DOHH2 (cell line): ENCODE data around the gene ADK.

Source experiments
- H3F3A ChIP-seq: fragments of 200-600 bp; sonication (generic), shearing (Covaris generic); 2 replicates; pipeline ENCODE4 v1.6.0; 2016; ENCODE audit warnings: antibody characterized with exemption, mild to moderate bottlenecking; ENCODE audit not compliant: control insufficient read depth, insufficient read depth
- H3K27ac ChIP-seq: fragments of 200-600 bp; sonication (generic); 2 replicates; pipeline ENCODE4 v1.5.1; 2014; ENCODE audit warnings: low read depth, mild to moderate bottlenecking, low read length, moderate library complexity
- H3K27me3 ChIP-seq: fragments of 200-600 bp; sonication (generic); 2 replicates; pipeline ENCODE4 v1.6.1; 2014; ENCODE audit warnings: mild to moderate bottlenecking, low read length, mixed read lengths; ENCODE audit not compliant: control insufficient read depth
- H3K36me3 ChIP-seq: fragments of 200-600 bp; sonication (generic); 2 replicates; pipeline ENCODE4 v1.6.1; 2014; ENCODE audit warnings: mild to moderate bottlenecking, low read length, moderate library complexity, mixed read lengths; ENCODE audit not compliant: control insufficient read depth
- H3K4me1 ChIP-seq: fragments of 200-600 bp; sonication (generic); 2 replicates; pipeline ENCODE4 v1.6.1; 2014; ENCODE audit warnings: mild to moderate bottlenecking, low read length, mixed read lengths; ENCODE audit not compliant: control insufficient read depth
- H3K4me2 ChIP-seq: fragments of 200-600 bp; sonication (generic); 2 replicates; pipeline ENCODE4 v1.6.0; 2014; ENCODE audit warnings: mild to moderate bottlenecking, low read length, moderate library complexity
- H3K4me3 ChIP-seq: fragments of 200-600 bp; sonication (generic); 2 replicates; pipeline ENCODE4 v1.5.1; 2014; ENCODE audit warnings: mild to moderate bottlenecking, low read length, mixed read lengths
- H3K79me2 ChIP-seq: fragments of 200-600 bp; sonication (generic); 2 replicates; pipeline ENCODE4 v1.6.1; 2014; ENCODE audit warnings: mild to moderate bottlenecking, low read length, mixed read lengths; ENCODE audit not compliant: control insufficient read depth
- H3K9me2 ChIP-seq: fragments of 200-600 bp; sonication (generic); replicated peaks from 2 replicates; pipeline ENCODE4 v1.6.1; 2014; ENCODE audit warnings: mild to moderate bottlenecking, low read length, mixed read lengths; ENCODE audit not compliant: control insufficient read depth
- H3K9me3 ChIP-seq: fragments of 200-600 bp; sonication (generic); 2 replicates; pipeline ENCODE4 v1.6.1; 2014; ENCODE audit warnings: antibody characterized with exemption, low read length, mixed read lengths; ENCODE audit not compliant: control insufficient read depth, insufficient read depth
- H4K20me1 ChIP-seq: fragments of 200-600 bp; sonication (generic); 2 replicates; pipeline ENCODE4 v1.6.0; 2014; ENCODE audit warnings: low read depth, mild to moderate bottlenecking, antibody characterized with exemption, low read length, moderate library complexity; ENCODE audit not compliant: control insufficient read depth, insufficient read depth
- CTCF ChIP-seq: fragments of 200-600 bp; sonication (generic); IDR thresholded peaks from one replicate; pipeline ENCODE4 v1.5.1; 2014; ENCODE audit warnings: antibody characterized with exemption, mild to moderate bottlenecking, low read depth, low read length; ENCODE audit not compliant: poor library complexity, severe bottlenecking
- EZH2phosphoT487 ChIP-seq: fragments of 200-600 bp; sonication (generic); IDR thresholded peaks from 2 replicates; pipeline ENCODE4 v1.6.1; 2017; ENCODE audit warnings: borderline replicate concordance, mild to moderate bottlenecking, antibody characterized with exemption, low read length, moderate library complexity, mixed read lengths

The ADK gene

GRCh38 chr10:74746813-74747212 lies 595.8 kb downstream of the ADK start:
- Histone ChIP-seq H3K9me3 (no peaks in the 10 kb centered on the region), H3K27me3 (no peaks in the 10 kb centered on the region), H3K4me1 (no peaks in the 10 kb centered on the region), H3K9me2 (no peaks in the 10 kb centered on the region), H3K79me2 (no peaks in the 10 kb centered on the region), H3K27ac (no peak overlapping the region), H3K4me2 (no peak overlapping the region), H4K20me1 (no peaks in the 10 kb centered on the region), H3F3A (no peaks in the 10 kb centered on the region), H3K36me3 (no peaks in the 10 kb centered on the region), H3K4me3 (no peak overlapping the region)
- no peak for TF ChIP-seq CTCF
- TF ChIP-seq EZH2phosphoT487: no peak

GRCh38 chr10:74748468-74749031 lies 597.5 kb downstream of the ADK start:
- Histone ChIP-seq H3K36me3 (no peaks in the 10 kb centered on the region), H3K9me2 (no peaks in the 10 kb centered on the region), H3K4me1 (no peaks in the 10 kb centered on the region), H3F3A (no peaks in the 10 kb centered on the region), H4K20me1 (no peaks in the 10 kb centered on the region), H3K4me3 (no peak overlapping the region), H3K27ac (no peak overlapping the region), H3K27me3 (no peaks in the 10 kb centered on the region), H3K4me2 (no peak overlapping the region), H3K9me3 (no peaks in the 10 kb centered on the region), H3K79me2 (no peaks in the 10 kb centered on the region)
- TF ChIP-seq CTCF (no peak), EZH2phosphoT487 (no peak)

- Histone ChIP-seq H3K4me3 (no peak overlapping the region), H3K4me1 (no peaks in the 10 kb centered on the region), H3K4me2 (no peak overlapping the region), H4K20me1 (no peaks in the 10 kb centered on the region), H3K9me3 (no peaks in the 10 kb centered on the region), H3F3A (no peaks in the 10 kb centered on the region), H3K27ac (no peak overlapping the region), H3K79me2 (no peaks in the 10 kb centered on the region), H3K27me3 (no peaks in the 10 kb centered on the region), H3K9me2 (no peaks in the 10 kb centered on the region), H3K36me3 (no peaks in the 10 kb centered on the region)
- no peak for TF ChIP-seq CTCF
- TF ChIP-seq EZH2phosphoT487: no peak
Measured at GRCh38 chr10:74750848-74751274, 599.8 kb downstream of the ADK start.
